Heart left ventricle (tissue), 13 donors: ENCODE measurements around the gene CTCFL.

ENCODE experiments used
- POLR2A ChIP-seq, 2 donors: fragments of 450-650 bp; IDR thresholded peaks; one replicate each; pipeline ENCODE4 v1.6.1; 2017; ENCODE audit warnings: antibody characterized with exemption in 2 of 2, mild to moderate bottlenecking in 2 of 2, moderate library complexity in 2 of 2
- TF ChIP-seq, protein P1 (sequence below), 12 donors: fragments of 200-600 bp; sonication (generic) in 4 of 12; IDR thresholded peaks; one replicate each; pipeline versions ENCODE4 v1.5.0 to v1.8.0; 2018 to 2022; ENCODE audit warnings: antibody characterized with exemption in 12 of 12, mild to moderate bottlenecking in 5 of 12
- donor health status: ischemic (EF 13 %, LVEDD 7.1; RV severe dilation, severe dysfunction).
- donor health status: DM: no; HTN: yes; CAD: no.
- donor health status: DM: no; HTN: no; CAD: no.
- donor health status: ischemic (EF 25% LVEDD 6.9; RV normal size, moderate dysfunction).
- donor health status: ischemic (EF 25% LVEDD 5.7; RV mildly dilated, moderate dysfunction).
- donor health status: ischemic (EF 35%, LVEDD 5.7; RV mildly dilated, moderate dysfunction).
- donor health status: nonischemic (EF 11% LVEDD 7.7; RV severe dilation, severe dysfunction).
- donor health status: DM: yes; HTN: yes; CAD: no.
- donor health status: PGD.
- donor health status: ischemic (EF 29% LVEDD 5.4; RV normal size, mild dysfunction).
- donor health status: nonischemic (EF 23%, LVEDD 6.1; RV moderate dilation, normal function).

DNA sequence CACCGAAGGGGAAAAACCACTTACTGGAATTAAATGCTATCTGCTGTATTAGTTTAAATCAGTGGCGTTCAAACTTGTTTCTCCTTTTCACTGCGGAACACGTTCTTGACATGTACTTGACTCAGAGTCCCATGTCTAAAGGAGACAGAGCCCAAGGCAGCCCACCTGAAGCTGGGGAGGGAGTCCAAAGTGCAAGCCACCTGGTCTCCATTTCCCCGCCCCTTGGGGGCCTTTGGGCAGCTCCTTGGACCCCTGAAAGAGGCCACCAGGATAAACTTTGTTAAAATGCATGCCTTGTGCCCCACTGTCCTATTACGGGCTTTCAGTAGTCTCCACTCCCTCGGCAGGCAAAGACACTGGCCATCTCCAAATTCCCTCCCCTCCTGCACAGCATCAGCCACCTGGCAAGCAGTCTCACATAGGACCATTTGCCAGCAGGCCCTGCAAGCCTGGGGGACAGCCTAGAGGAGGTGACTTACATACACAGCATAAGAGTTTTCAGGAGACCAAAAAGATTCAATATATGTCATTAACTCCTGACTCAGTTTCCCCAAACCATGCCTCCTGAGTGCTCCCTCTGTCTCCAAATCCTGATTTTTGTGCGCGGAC, 42.6 kb upstream of the CTCFL start:
- TF ChIP-seq, protein P1, sequence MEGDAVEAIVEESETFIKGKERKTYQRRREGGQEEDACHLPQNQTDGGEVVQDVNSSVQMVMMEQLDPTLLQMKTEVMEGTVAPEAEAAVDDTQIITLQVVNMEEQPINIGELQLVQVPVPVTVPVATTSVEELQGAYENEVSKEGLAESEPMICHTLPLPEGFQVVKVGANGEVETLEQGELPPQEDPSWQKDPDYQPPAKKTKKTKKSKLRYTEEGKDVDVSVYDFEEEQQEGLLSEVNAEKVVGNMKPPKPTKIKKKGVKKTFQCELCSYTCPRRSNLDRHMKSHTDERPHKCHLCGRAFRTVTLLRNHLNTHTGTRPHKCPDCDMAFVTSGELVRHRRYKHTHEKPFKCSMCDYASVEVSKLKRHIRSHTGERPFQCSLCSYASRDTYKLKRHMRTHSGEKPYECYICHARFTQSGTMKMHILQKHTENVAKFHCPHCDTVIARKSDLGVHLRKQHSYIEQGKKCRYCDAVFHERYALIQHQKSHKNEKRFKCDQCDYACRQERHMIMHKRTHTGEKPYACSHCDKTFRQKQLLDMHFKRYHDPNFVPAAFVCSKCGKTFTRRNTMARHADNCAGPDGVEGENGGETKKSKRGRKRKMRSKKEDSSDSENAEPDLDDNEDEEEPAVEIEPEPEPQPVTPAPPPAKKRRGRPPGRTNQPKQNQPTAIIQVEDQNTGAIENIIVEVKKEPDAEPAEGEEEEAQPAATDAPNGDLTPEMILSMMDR (IDR thresholded peaks at IDR 0.05) = no peak
- TF ChIP-seq POLR2A (IDR thresholded peaks at IDR 0.05) = no peak
